Parathyroid adenoma (tissue), 2 donors: ENCODE data around the gene WDR4.

Experiments used
- H2AFZ ChIP-seq: fragments of 300-600 bp; sonication (generic); one replicate; pipeline ENCODE4 v1.7.0; 2017; ENCODE audit warnings: antibody characterized with exemption, mild to moderate bottlenecking
- H3K27ac ChIP-seq: fragments of 300-600 bp; sonication (generic); one replicate; pipeline ENCODE4 v1.7.0; 2017
- H3K27me3 ChIP-seq: fragments of 300-600 bp; sonication (generic); one replicate; pipeline ENCODE4 v1.7.0; 2017; ENCODE audit warnings: low read length; ENCODE audit not compliant: control insufficient read depth, insufficient read depth
- H3K36me3 ChIP-seq: fragments of 300-600 bp; sonication (generic); one replicate; pipeline ENCODE4 v1.7.0; 2017; ENCODE audit warnings: low read length; ENCODE audit not compliant: control insufficient read depth, insufficient read depth
- H3K4me1 ChIP-seq: fragments of 300-600 bp; sonication (generic); one replicate; pipeline ENCODE4 v1.7.0; 2017; ENCODE audit warnings: control low read depth
- H3K4me2 ChIP-seq: fragments of 300-600 bp; sonication (generic); one replicate; pipeline ENCODE4 v1.7.0; 2017; ENCODE audit warnings: low read length
- H3K4me3 ChIP-seq: fragments of 300-600 bp; sonication (generic); one replicate; pipeline ENCODE4 v1.7.0; 2017; ENCODE audit warnings: low read depth, low read length
- H3K79me2 ChIP-seq: fragments of 300-600 bp; sonication (generic); one replicate; pipeline ENCODE4 v1.7.0; 2017; ENCODE audit warnings: control low read depth
- H3K9ac ChIP-seq: fragments of 300-600 bp; sonication (generic); one replicate; pipeline ENCODE4 v1.7.0; 2017; ENCODE audit warnings: mild to moderate bottlenecking
- H3K9me3 ChIP-seq: fragments of 300-600 bp; sonication (generic); one replicate; pipeline ENCODE4 v1.7.0; 2017; ENCODE audit warnings: low read length; ENCODE audit not compliant: control insufficient read depth
- CTCF ChIP-seq: fragments of 300-600 bp; sonication (generic); IDR thresholded peaks from one replicate; pipeline ENCODE4 v1.7.0; 2017; ENCODE audit warnings: antibody characterized with exemption, mild to moderate bottlenecking
- donor health status: primary hyperparathyroidism.

Gene WDR4

GRCh38 chr21:42892931-42893755 is 13.8 kb upstream of the WDR4 start, which contains the start of gene NDUFV3:
Gene NDUFV3 (plus strand): TSS chr21:42893309. CDS start chr21:42893334, 25 bp downstream.
- H3K36me3 ChIP-seq, result no peaks in the 10 kb centered on the region
- TF ChIP-seq CTCF, result peak; percentile 11
- H3K4me3 ChIP-seq, result peak within 1 kb of the TSS; percentile 88
- H3K27me3 ChIP-seq, result no peaks in the 10 kb centered on the region
- no peaks in the 10 kb centered on the region for H3K9me3 ChIP-seq
- H2AFZ ChIP-seq, result peak within 1 kb of the TSS; percentile 88
- H3K4me2 ChIP-seq, result peak within 1 kb of the TSS; percentile 83
- peaks cover 14% of the 10 kb centered on the region for H3K79me2 ChIP-seq
- no peaks in the 10 kb centered on the region for H3K4me1 ChIP-seq
- H3K9ac ChIP-seq, result peak within 1 kb of the TSS; percentile 41
- H3K27ac ChIP-seq, result peak within 1 kb of the TSS; percentile 92

- Histone ChIP-seq H3K36me3 (no peaks in the 10 kb centered on the region), H3K79me2 (peaks cover 13% of the 10 kb centered on the region), H3K9ac (no peak overlapping the region), H3K4me3 (peak overlapping the region; percentile 88), H3K4me1 (no peaks in the 10 kb centered on the region), H2AFZ (peak overlapping the region; percentile 88), H3K27me3 (no peaks in the 10 kb centered on the region), H3K27ac (peak overlapping the region; percentile 92), H3K4me2 (peak overlapping the region; percentile 83), H3K9me3 (no peaks in the 10 kb centered on the region)
- TF ChIP-seq CTCF, result no peak
Measured at GRCh38 chr21:42892582-42892930, 13.2 kb upstream of the WDR4 start.

GRCh38 chr21:42887326-42887725 is 8.0 kb upstream of the WDR4 start:
- Histone ChIP-seq H3K27ac (no peak overlapping the region), H3K36me3 (no peaks in the 10 kb centered on the region)
- no peak for TF ChIP-seq CTCF

GRCh38 chr21:42883921-42884320 is 4.6 kb upstream of the WDR4 start:
- Histone ChIP-seq H3K27ac (no peak overlapping the region), H3K4me3 (no peak overlapping the region), H3K36me3 (no peaks in the 10 kb centered on the region), H3K9me3 (no peaks in the 10 kb centered on the region), H3K27me3 (no peaks in the 10 kb centered on the region), H2AFZ (no peak overlapping the region), H3K79me2 (no peaks in the 10 kb centered on the region), H3K9ac (no peak overlapping the region), H3K4me1 (no peaks in the 10 kb centered on the region), H3K4me2 (no peak overlapping the region)
- TF ChIP-seq CTCF, result no peak

More at GRCh38 chr21:42887326-42887725, 8.0 kb upstream of the WDR4 start:
- Histone ChIP-seq H3K4me3 (no peak overlapping the region), H2AFZ (no peak overlapping the region), H3K4me1 (no peaks in the 10 kb centered on the region), H3K79me2 (no peaks in the 10 kb centered on the region), H3K4me2 (no peak overlapping the region), H3K9me3 (no peaks in the 10 kb centered on the region), H3K9ac (no peak overlapping the region), H3K27me3 (no peaks in the 10 kb centered on the region)

- Histone ChIP-seq H3K9ac (no peak overlapping the region), H3K79me2 (no peaks in the 10 kb centered on the region), H2AFZ (no peak overlapping the region), H3K36me3 (no peaks in the 10 kb centered on the region), H3K4me3 (peak overlapping the region; percentile 83), H3K9me3 (no peaks in the 10 kb centered on the region), H3K27me3 (no peaks in the 10 kb centered on the region), H3K27ac (no peak overlapping the region), H3K4me2 (peak overlapping the region; percentile 72), H3K4me1 (no peaks in the 10 kb centered on the region)
- no peak for TF ChIP-seq CTCF
Measured at GRCh38 chr21:42880352-42880751, 1.0 kb upstream of the WDR4 start.
